HEK293 (cell line): ENCODE results near the gene ETFBKMT.

Source experiments
- CTCF ChIA-PET: fragments of 350-600 bp; formaldehyde crosslinking; extraction: SDS; loops from one replicate; lab custom pipeline; 2021; ENCODE audit warnings: antibody characterized with exemption; lab: Yijun Ruan, JAX
- POLR2A ChIA-PET: fragments of 300-600 bp; formaldehyde crosslinking; extraction: SDS; loops from one replicate; lab custom pipeline; 2020; ENCODE audit warnings: antibody characterized with exemption, inconsistent platforms; lab: Yijun Ruan, JAX
- H3K27ac ChIP-seq: fragments of 200-500 bp; sonication (Bioruptor generic); 2 replicates; pipeline ENCODE4 v1.5.1; 2014; ENCODE audit warnings: low read depth, low read length, control low read depth, inconsistent platforms; ENCODE audit errors: extremely low read depth
- H3K36me3 ChIP-seq, 2 experiments: fragments of 200-500 bp in 1 of 2; sonication (Bioruptor generic) in 1 of 2; 1 replicate in 1 of 2; 2 replicates in 1 of 2; pipeline ENCODE4 v1.5.1; 2014 to 2017; ENCODE audit warnings: inconsistent platforms in 2 of 2, low read length in 2 of 2; ENCODE audit not compliant: control insufficient read depth in 2 of 2, insufficient read depth in 1 of 2
- H3K4me1 ChIP-seq: fragments of 200-500 bp; sonication (Bioruptor generic); 2 replicates; pipeline ENCODE4 v1.5.1; 2014; ENCODE audit warnings: mild to moderate bottlenecking, low read length, inconsistent platforms; ENCODE audit not compliant: control insufficient read depth, insufficient read depth
- H3K4me3 ChIP-seq: 2 replicates; pipeline ENCODE4 v1.5.1; 2011; ENCODE audit warnings: low read depth, mild to moderate bottlenecking, control low read depth, low read length, moderate library complexity
- H3K9me3 ChIP-seq: fragments of 200-500 bp; sonication (Bioruptor generic); 2 replicates; pipeline ENCODE4 v1.5.1; 2014; ENCODE audit warnings: low read depth, low read length, inconsistent platforms; ENCODE audit not compliant: control insufficient read depth, insufficient read depth
- AEBP2 ChIP-seq: fragments of 450-650 bp; formaldehyde crosslinking; IDR thresholded peaks from 2 replicates; pipeline ENCODE4 v1.5.1; 2016; ENCODE audit warnings: missing biosample characterization, missing genetic modification characterization, borderline replicate concordance
- IKZF3 ChIP-seq: fragments of 450-650 bp; IDR thresholded peaks from 2 replicates; pipeline ENCODE4 v1.5.0; 2018; ENCODE audit warnings: missing biosample characterization, mild to moderate bottlenecking, missing genetic modification characterization, moderate library complexity
- KLF1 ChIP-seq: fragments of 450-650 bp; formaldehyde crosslinking; IDR thresholded peaks from 2 replicates; pipeline ENCODE4 v1.5.1; 2016; ENCODE audit warnings: missing biosample characterization, missing genetic modification characterization
- PBX3 ChIP-seq: sonication (generic); formaldehyde crosslinking; IDR thresholded peaks from 2 replicates; pipeline ENCODE4 v1.8.1; 2022; ENCODE audit warnings: mild to moderate bottlenecking, moderate library complexity, missing genetic modification reagents
- SP2 ChIP-seq: fragments of 450-650 bp; formaldehyde crosslinking; IDR thresholded peaks from 2 replicates; pipeline ENCODE4 v1.5.1; 2016; ENCODE audit warnings: missing biosample characterization, missing genetic modification characterization
- ZBTB11 ChIP-seq: fragments of 450-650 bp; formaldehyde crosslinking; conservative IDR thresholded peaks from 2 replicates; pipeline ENCODE4 v1.5.1; 2016; ENCODE audit warnings: low read depth, missing biosample characterization, missing genetic modification characterization
- ZBTB20 ChIP-seq: fragments of 450-650 bp; formaldehyde crosslinking; IDR thresholded peaks from 2 replicates; pipeline ENCODE4 v1.5.1; 2016; ENCODE audit warnings: missing biosample characterization, missing genetic modification characterization
- ZBTB26 ChIP-seq: fragments of 450-650 bp; formaldehyde crosslinking; optimal IDR thresholded peaks from 2 replicates; pipeline ENCODE3; 2016; ENCODE audit warnings: missing biosample characterization, mild to moderate bottlenecking, missing genetic modification characterization
- ZBTB44 ChIP-seq: fragments of 450-650 bp; IDR thresholded peaks from 2 replicates; pipeline ENCODE4 v1.5.1; 2018; ENCODE audit warnings: missing biosample characterization, mild to moderate bottlenecking, missing genetic modification characterization
- ZNF140 ChIP-seq: fragments of 450-650 bp; formaldehyde crosslinking; IDR thresholded peaks from 2 replicates; pipeline ENCODE4 v1.5.1; 2016; ENCODE audit warnings: missing biosample characterization, missing genetic modification characterization
- ZNF19 ChIP-seq: fragments of 450-650 bp; formaldehyde crosslinking; IDR thresholded peaks from 2 replicates; pipeline ENCODE4; 2016; ENCODE audit warnings: missing biosample characterization, missing genetic modification characterization, low read depth
- ZNF202 ChIP-seq: fragments of 450-650 bp; formaldehyde crosslinking; IDR thresholded peaks from 2 replicates; pipeline ENCODE4 v1.5.1; 2016; ENCODE audit warnings: missing biosample characterization, missing genetic modification characterization, borderline replicate concordance
- ZNF324 ChIP-seq: fragments of 450-650 bp; formaldehyde crosslinking; IDR thresholded peaks from 2 replicates; pipeline ENCODE4 v1.5.1; 2016; ENCODE audit warnings: missing biosample characterization, missing genetic modification characterization
- ZNF416 ChIP-seq: fragments of 450-650 bp; formaldehyde crosslinking; IDR thresholded peaks from 2 replicates; pipeline ENCODE4 v1.5.1; 2016; ENCODE audit warnings: missing biosample characterization, missing genetic modification characterization
- ZNF423 ChIP-seq: fragments of 450-650 bp; formaldehyde crosslinking; IDR thresholded peaks from 2 replicates; pipeline ENCODE4 v1.5.1; 2016; ENCODE audit warnings: missing biosample characterization, missing genetic modification characterization
- ZNF518A ChIP-seq: fragments of 450-650 bp; formaldehyde crosslinking; conservative IDR thresholded peaks from 2 replicates; pipeline ENCODE4 v1.5.1; 2016; ENCODE audit warnings: low read depth, missing biosample characterization, missing genetic modification characterization
- ZNF555 ChIP-seq: fragments of 450-650 bp; formaldehyde crosslinking; conservative IDR thresholded peaks from 2 replicates; pipeline ENCODE4 v1.5.1; 2017; ENCODE audit warnings: missing biosample characterization, mild to moderate bottlenecking, missing genetic modification characterization, inconsistent platforms
- ZNF610 ChIP-seq: fragments of 450-650 bp; formaldehyde crosslinking; IDR thresholded peaks from 2 replicates; pipeline ENCODE4 v1.5.1; 2016; ENCODE audit warnings: missing biosample characterization, missing genetic modification characterization, borderline replicate concordance
- ZSCAN5A ChIP-seq: fragments of 450-650 bp; formaldehyde crosslinking; IDR thresholded peaks from 2 replicates; pipeline ENCODE4 v1.5.1; 2016; ENCODE audit warnings: missing biosample characterization, missing genetic modification characterization

The ETFBKMT gene

GRCh38 chr12:31659087-31659942 lies at the start of gene ETFBKMT:
Gene ETFBKMT, plus strand, starts transcription at chr12:31659688. Its CDS starts 2,266 bp downstream, at chr12:31661954.
- no peaks in the 10 kb centered on the region for H3K4me1 ChIP-seq
- H3K27ac ChIP-seq: peak within 1 kb of the TSS; percentile 67
- ChIA-PET POLR2A (interaction anchor here (0.6 to 1.5 kb wide), 6 partner anchors 11 to 881 kb away, joined by 3 to 8 read pairs (median 4); partner anchors contain the start of gene AMN1), CTCF (interaction anchor here (0.6 to 1.0 kb wide), 4 partner anchors 9 to 248 kb away, joined by 3 to 4 read pairs (median 4); no protein-coding TSS in a partner anchor)
- no peaks in the 10 kb centered on the region for H3K9me3 ChIP-seq
- H3K4me3 ChIP-seq: peak within 1 kb of the TSS; percentile 69
- no peaks in the 10 kb centered on the region for H3K36me3 ChIP-seq
- TF ChIP-seq ZNF555 (tag by site-specific recombination) (no peak), ZBTB20 (tag by site-specific recombination) (peak; percentile 94), ZBTB11 (peak; percentile 55), ZBTB44 (tag by site-specific recombination) (0 out of 2 replicates have a peak, but pooled peaks have one; percentile 26), ZNF324 (tag by site-specific recombination) (peak; percentile 26; the same call in 1 of the 2 replicates), ZNF423 (peak; percentile 86; the same call in 1 of the 2 replicates), ZNF19 (tag by site-specific recombination) (no peak), KLF1 (peak; percentile 40), ZNF140 (tag by site-specific recombination) (no peak), AEBP2 (no peak), ZNF610 (tag by site-specific recombination) (0 out of 2 replicates have a peak, but pooled peaks have one; percentile 69), IKZF3 (0 out of 2 replicates have a peak, but pooled peaks have one; percentile 36), ZNF518A (tag by site-specific recombination) (peak; percentile 91), ZNF416 (no peak), PBX3 (CRISPR knock-in tag) (0 out of 2 replicates have a peak, but pooled peaks have one; percentile 32), ZSCAN5A (tag by site-specific recombination) (no peak), SP2 (tag by site-specific recombination) (peak; percentile 96), ZNF202 (tag by site-specific recombination) (no peak), ZBTB26 (tag by site-specific recombination) (peak; percentile 66)
